HFFc6 (cell line): ENCODE data around the gene MYRFL. TPM values are rescaled to one million over a fixed set of nuclear protein-coding genes. Genes with fewer than 3 reads are reported as not detected.

Experiments
- DNase-seq: peaks from one replicate; pipeline ENCODE4 v3.0.0-alpha.2; 2018
- H3K27ac Mint-ChIP-seq: 2 replicates; pipeline ENCODE4 v1.8.0; 2020; ENCODE audit warnings: mild to moderate bottlenecking, mixed read lengths
- H3K27me3 Mint-ChIP-seq: 2 replicates; pipeline ENCODE4 v1.8.0; 2021; ENCODE audit warnings: mild to moderate bottlenecking, moderate library complexity, mixed read lengths; ENCODE audit not compliant: insufficient read depth
- H3K36me3 Mint-ChIP-seq: 2 replicates; pipeline ENCODE4 v1.8.0; 2021; ENCODE audit warnings: low read depth, mixed read lengths
- H3K4me1 Mint-ChIP-seq: 2 replicates; pipeline ENCODE4 v1.8.0; 2020; ENCODE audit warnings: low read depth, mixed read lengths
- H3K4me3 Mint-ChIP-seq: 2 replicates; pipeline ENCODE4 v1.8.0; 2020; ENCODE audit warnings: mild to moderate bottlenecking, moderate library complexity, mixed read lengths
- H3K9me3 Mint-ChIP-seq: 2 replicates; pipeline ENCODE4 v1.8.0; 2020; ENCODE audit warnings: mild to moderate bottlenecking, mixed read lengths
- total RNA-seq, 6 experiments: library from RNA; stranded (reverse); fragmentation: NEBNext Ultra II Directional; extraction: Animal tissue kit (Norgen Biotek cat#: 25700); gene quantifications; 2 replicates in 1 of 6; 3 replicates in 5 of 6; pipeline ENCODE4 v1.2.3, GENCODE V29; 2021
- TF ChIP-seq, protein P1 (sequence below): fragments of 200-600 bp; sonication (generic); IDR thresholded peaks from 2 replicates; pipeline ENCODE4 v1.5.0; 2021; ENCODE audit warnings: antibody characterized with exemption, mild to moderate bottlenecking

MYRFL gene
- total RNA-seq, 6 experiments from 2014 or later = not detected

DNA sequence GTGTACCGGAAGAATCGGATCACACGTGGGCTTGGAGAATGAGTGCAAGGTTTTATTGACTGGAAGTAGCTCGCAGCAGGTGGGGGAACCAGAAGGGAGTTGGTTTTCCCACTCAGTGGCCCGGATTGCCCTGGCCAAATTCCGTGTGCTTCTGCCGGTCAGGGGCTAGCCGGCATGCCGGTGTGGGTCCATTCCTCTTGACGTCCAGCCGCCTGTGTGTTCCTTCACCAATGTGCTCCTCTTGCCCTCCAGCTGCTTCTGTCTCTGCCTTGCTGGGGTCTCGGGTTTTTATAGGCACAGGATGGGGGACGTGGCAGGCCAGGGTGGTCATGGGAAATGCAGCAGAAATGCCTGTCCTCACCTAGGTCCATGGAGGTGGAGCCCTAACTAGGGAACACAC lies 11.0 kb downstream of the MYRFL start:
- Mint-ChIP-seq H3K36me3 (no peaks in the 10 kb centered on the region), H3K27ac (no peak overlapping the region), H3K4me3 (no peak overlapping the region), H3K9me3 (no peaks in the 10 kb centered on the region), H3K4me1 (no peaks in the 10 kb centered on the region), H3K27me3 (peaks cover 12% of the 10 kb centered on the region)
- TF ChIP-seq, protein P1, sequence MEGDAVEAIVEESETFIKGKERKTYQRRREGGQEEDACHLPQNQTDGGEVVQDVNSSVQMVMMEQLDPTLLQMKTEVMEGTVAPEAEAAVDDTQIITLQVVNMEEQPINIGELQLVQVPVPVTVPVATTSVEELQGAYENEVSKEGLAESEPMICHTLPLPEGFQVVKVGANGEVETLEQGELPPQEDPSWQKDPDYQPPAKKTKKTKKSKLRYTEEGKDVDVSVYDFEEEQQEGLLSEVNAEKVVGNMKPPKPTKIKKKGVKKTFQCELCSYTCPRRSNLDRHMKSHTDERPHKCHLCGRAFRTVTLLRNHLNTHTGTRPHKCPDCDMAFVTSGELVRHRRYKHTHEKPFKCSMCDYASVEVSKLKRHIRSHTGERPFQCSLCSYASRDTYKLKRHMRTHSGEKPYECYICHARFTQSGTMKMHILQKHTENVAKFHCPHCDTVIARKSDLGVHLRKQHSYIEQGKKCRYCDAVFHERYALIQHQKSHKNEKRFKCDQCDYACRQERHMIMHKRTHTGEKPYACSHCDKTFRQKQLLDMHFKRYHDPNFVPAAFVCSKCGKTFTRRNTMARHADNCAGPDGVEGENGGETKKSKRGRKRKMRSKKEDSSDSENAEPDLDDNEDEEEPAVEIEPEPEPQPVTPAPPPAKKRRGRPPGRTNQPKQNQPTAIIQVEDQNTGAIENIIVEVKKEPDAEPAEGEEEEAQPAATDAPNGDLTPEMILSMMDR = no peak
- no peak for DNase-seq

DNA sequence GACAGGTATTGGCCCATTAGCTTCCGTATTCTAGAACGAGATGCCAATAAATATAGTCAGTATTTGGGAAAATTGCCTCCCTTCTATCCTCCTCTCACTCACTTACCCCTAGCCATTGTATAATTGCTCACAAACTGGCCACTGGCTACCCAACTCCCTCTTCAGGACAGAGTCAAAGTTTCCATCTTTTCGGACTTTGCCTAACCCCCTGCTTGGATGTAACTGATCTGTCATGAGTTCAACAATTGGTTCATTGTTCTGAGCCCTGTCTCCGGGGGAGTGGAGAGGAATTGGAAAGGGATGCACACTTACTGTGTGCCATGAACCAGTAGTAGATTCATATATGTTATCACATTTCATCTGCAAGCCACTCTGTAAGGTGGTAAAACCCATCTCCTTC lies 12.2 kb downstream of the MYRFL start:
- TF ChIP-seq, protein P1 = no peak
- Mint-ChIP-seq H3K4me3 (no peak overlapping the region), H3K27ac (no peak overlapping the region), H3K36me3 (no peaks in the 10 kb centered on the region), H3K9me3 (no peaks in the 10 kb centered on the region), H3K27me3 (peaks cover 12% of the 10 kb centered on the region), H3K4me1 (no peaks in the 10 kb centered on the region)
- no peak for DNase-seq

DNA sequence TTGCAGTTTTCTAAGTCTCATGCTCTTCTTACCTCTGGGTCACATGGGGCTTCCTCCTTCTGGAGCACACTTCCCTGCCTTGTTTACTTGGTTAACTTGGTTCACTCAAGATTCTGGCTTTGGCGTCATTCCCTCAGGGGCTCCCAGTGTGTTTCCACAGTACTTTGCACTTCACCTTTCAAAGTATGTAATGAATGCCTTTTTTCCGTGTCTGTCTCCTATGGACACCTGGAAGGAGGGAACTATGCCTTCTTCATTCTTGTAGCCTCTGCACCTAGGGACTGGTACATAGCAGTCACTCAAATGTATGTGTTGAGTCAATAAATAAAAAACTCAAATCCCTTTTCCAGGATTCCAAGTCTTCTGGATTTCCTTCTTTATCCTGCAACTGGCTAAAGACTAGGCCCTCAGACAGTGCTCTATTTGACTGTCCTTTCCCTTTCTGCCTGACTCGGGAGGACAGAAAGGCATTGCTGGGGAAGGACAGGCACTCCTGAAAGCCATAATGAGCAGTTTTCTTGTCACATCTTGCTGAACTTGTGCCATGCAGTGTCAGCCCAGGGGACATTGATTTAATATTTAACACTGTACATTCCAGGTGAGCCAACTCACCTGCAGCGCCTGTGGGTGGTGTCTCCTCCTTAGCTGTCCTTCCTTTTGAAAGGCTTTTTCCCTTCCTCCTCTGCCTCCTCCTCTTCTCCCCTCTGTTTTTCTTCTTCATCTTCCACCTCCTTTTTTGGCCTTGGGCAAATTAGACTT lies 12.8 kb downstream of the MYRFL start:
- Mint-ChIP-seq H3K36me3 (no peaks in the 10 kb centered on the region), H3K9me3 (no peaks in the 10 kb centered on the region), H3K27me3 (peaks cover 7% of the 10 kb centered on the region), H3K27ac (no peak overlapping the region), H3K4me1 (no peaks in the 10 kb centered on the region), H3K4me3 (no peak overlapping the region)
- TF ChIP-seq, protein P1 = no peak
- no peak for DNase-seq

DNA sequence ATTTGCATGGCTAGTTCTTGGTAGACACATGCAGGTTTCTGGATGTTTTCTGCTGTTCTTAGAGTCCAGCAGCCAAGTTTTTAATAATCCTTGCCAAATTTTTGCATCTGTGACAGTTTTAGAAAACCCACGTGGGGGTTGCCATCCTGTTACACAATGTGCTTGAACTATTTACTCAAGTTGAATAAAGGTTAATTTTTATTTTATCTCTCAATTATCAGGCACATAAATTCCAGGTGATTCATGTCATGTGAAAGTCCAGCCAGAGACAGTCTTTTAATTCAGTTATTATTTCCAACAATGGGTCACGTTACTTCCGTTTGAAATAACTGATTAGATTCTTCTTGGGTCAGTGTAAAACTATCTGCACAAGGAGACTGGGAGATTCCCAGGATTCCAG lies 15.7 kb downstream of the MYRFL start:
- Mint-ChIP-seq H3K36me3 (no peaks in the 10 kb centered on the region), H3K27me3 (peaks cover 7% of the 10 kb centered on the region), H3K27ac (no peak overlapping the region), H3K9me3 (no peaks in the 10 kb centered on the region), H3K4me3 (no peak overlapping the region), H3K4me1 (no peaks in the 10 kb centered on the region)
- TF ChIP-seq, protein P1 = no peak
- DNase-seq = no peak

DNA sequence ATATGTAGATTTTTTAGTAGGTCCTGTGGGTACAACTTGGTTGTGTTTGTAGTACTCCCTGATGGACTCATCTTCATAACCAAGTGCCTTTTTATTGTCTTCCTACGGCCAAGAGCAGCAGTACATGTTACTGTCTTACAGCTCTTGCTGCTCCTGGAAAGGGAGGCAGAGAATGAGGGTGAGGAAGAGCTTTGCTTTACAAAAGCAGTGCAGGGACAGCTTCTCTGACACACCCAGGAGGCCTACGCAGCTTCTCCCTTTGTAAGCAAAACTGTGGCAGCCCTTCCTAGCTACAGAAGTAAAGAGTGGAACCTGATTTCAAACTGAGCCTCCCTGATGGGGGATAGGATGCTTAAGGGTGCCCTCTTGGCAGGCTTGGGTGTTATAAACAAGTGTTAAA lies 18.6 kb downstream of the MYRFL start:
- H3K36me3 Mint-ChIP-seq = no peaks in the 10 kb centered on the region
- H3K4me3 Mint-ChIP-seq = no peak overlapping the region
- H3K4me1 Mint-ChIP-seq = no peaks in the 10 kb centered on the region
- H3K27me3 Mint-ChIP-seq = no peaks in the 10 kb centered on the region; the same call in 1 of the 2 replicates
- no peak overlapping the region for H3K27ac Mint-ChIP-seq
- no peak for DNase-seq
- no peaks in the 10 kb centered on the region for H3K9me3 Mint-ChIP-seq
- TF ChIP-seq, protein P1 = no peak
